Ascending aorta (tissue), 2 donors: ENCODE results near the gene LBHD1. TPM values are rescaled to one million over a fixed set of nuclear protein-coding genes. Genes with fewer than 3 reads are reported as not detected.

Experiments used
- DNase-seq, 2 donors: peaks; one replicate each; pipeline ENCODE4 v3.0.0-alpha.2; 2019; ENCODE audit warnings: low spot score in 2 of 2
- H3K27ac ChIP-seq, 2 donors: fragments of 200-600 bp; sonication (generic); one replicate each; pipeline ENCODE4 v1.5.1; 2016 to 2017; ENCODE audit warnings: mild to moderate bottlenecking in 1 of 2
- H3K27me3 ChIP-seq: fragments of 200-600 bp; sonication (generic); one replicate; pipeline ENCODE4 v1.5.1; 2017
- H3K36me3 ChIP-seq, 2 donors: fragments of 200-600 bp; sonication (generic); one replicate each; pipeline ENCODE4 v1.5.1; 2016
- H3K4me1 ChIP-seq, 2 donors: fragments of 200-600 bp; sonication (generic); one replicate each; pipeline ENCODE4 v1.5.1; 2016 to 2017; ENCODE audit warnings: mild to moderate bottlenecking in 1 of 2
- H3K4me3 ChIP-seq, 2 donors: fragments of 200-600 bp; sonication (generic); one replicate each; pipeline ENCODE4 v1.5.1; 2016 to 2017; ENCODE audit warnings: mild to moderate bottlenecking in 1 of 2
- H3K9me3 ChIP-seq, 2 donors: fragments of 200-600 bp; sonication (generic); one replicate each; pipeline ENCODE4 v1.5.1; 2016
- CTCF ChIP-seq, 3 experiments: fragments of 200-600 bp in 2 of 3; fragments of 450-650 bp in 1 of 3; sonication (generic) in 2 of 3; IDR thresholded peaks; one replicate each; pipeline ENCODE4 v1.5.1; 2016 to 2019; ENCODE audit warnings: antibody characterized with exemption in 3 of 3, mild to moderate bottlenecking in 1 of 3, moderate library complexity in 1 of 3
- intact Hi-C: fragments of 100-400 bp; cut with DNase I; formaldehyde crosslinking; loops from one replicate; pipeline ENCODE4 v1.15.1; 2023
- total RNA-seq: library from RNA; depleted of rRNA; stranded (reverse); fragments of >200 nt; gene quantifications from one replicate; pipeline ENCODE4 v1.1.0, GENCODE V29; 2016

The LBHD1 gene
- total RNA-seq, 1 donor from 2014 or later, result not detected

- intact Hi-C loops, result loop anchor here (5.0 kb wide), 1 partner anchor 218 kb away; the partner anchor contains the start of genes STX5 and TEX54
- H3K27me3 ChIP-seq, result no peaks in the 10 kb centered on the region
- no peak overlapping the region for H3K4me3 ChIP-seq
- peaks cover 27 to 38% of the 10 kb centered on the region in 2 donors for H3K36me3 ChIP-seq
- H3K9me3 ChIP-seq, result no peaks in the 10 kb centered on the region
- H3K27ac ChIP-seq, result peak overlapping the region; percentile 98 to 99
- H3K4me1 ChIP-seq, result peaks cover 11 to 27% of the 10 kb centered on the region in 2 donors
- TF ChIP-seq CTCF (IDR thresholded peaks at IDR 0.05), result no peak
- DNase-seq, result no peak
Measured at GRCh38 chr11:62614275-62614674, 57.8 kb downstream of the LBHD1 start.

- Histone ChIP-seq H3K27me3 (no peaks in the 10 kb centered on the region), H3K27ac (peak overlapping the region; percentile 98 to 99), H3K4me1 (peaks cover 11 to 27% of the 10 kb centered on the region in 2 donors), H3K4me3 (peak overlapping the region; percentile 82 to 92), H3K9me3 (no peaks in the 10 kb centered on the region), H3K36me3 (peaks cover 34 to 44% of the 10 kb centered on the region in 2 donors)
- no peak for TF ChIP-seq CTCF (IDR thresholded peaks at IDR 0.05)
- intact Hi-C loops, result loop anchor here (1.0 to 5.0 kb wide), 4 partner anchors 8 to 219 kb away; partner anchors contain the start of genes B3GAT3, C11orf98, CSKMT and INTS5
- DNase-seq, result peak in 1 of 2 donors; percentile 80
Measured at GRCh38 chr11:62613291-62613778, 58.7 kb downstream of the LBHD1 start.

Other genes starting within 250 kb of the LBHD1 start
- 718 TPM for gene AHNAK, start 125.5 kb downstream of the LBHD1 start, total RNA-seq
- gene EEF1G, start 98.4 kb downstream of the LBHD1 start, total RNA-seq, result 1,083 TPM
- gene TUT1, start 80.7 kb downstream of the LBHD1 start, total RNA-seq, result 18.4 TPM
- 79.2 TPM for gene MTA2, start 70.4 kb downstream of the LBHD1 start, total RNA-seq
- gene EML3, start 59.5 kb downstream of the LBHD1 start, total RNA-seq, result 207 TPM
- gene ROM1, start 59.0 kb downstream of the LBHD1 start, total RNA-seq, result not detected
- 61.3 TPM for gene B3GAT3, start 50.3 kb downstream of the LBHD1 start, total RNA-seq
- 326 TPM for gene GANAB, start 25.7 kb downstream of the LBHD1 start, total RNA-seq
- 8.1 TPM for gene INTS5, start 19.0 kb downstream of the LBHD1 start, total RNA-seq
- 49.8 TPM for gene C11orf98, start 7.1 kb downstream of the LBHD1 start, total RNA-seq
- not detected for gene CSKMT, start 7.0 kb downstream of the LBHD1 start, total RNA-seq
- gene UQCC3, start 594 bp downstream of the LBHD1 start, total RNA-seq, result 3.9 TPM
- 60.2 TPM for gene UBXN1, start 6.8 kb upstream of the LBHD1 start, total RNA-seq
- 12.1 TPM for gene LRRN4CL, start 17.3 kb upstream of the LBHD1 start, total RNA-seq
- gene BSCL2, start 35.2 kb upstream of the LBHD1 start, total RNA-seq, result 55.9 TPM
- not detected for gene GNG3, start 35.4 kb upstream of the LBHD1 start, total RNA-seq
- 14.6 TPM for gene HNRNPUL2, start 55.2 kb upstream of the LBHD1 start, total RNA-seq
- 1.4 TPM for gene TTC9C, start 56.2 kb upstream of the LBHD1 start, total RNA-seq
- 2.9 TPM for gene ZBTB3, start 81.9 kb upstream of the LBHD1 start, total RNA-seq
- 110 TPM for gene POLR2G, start 89.3 kb upstream of the LBHD1 start, total RNA-seq
- 51.7 TPM for gene TAF6L, start 99.1 kb upstream of the LBHD1 start, total RNA-seq
- gene TMEM179B, start 115.1 kb upstream of the LBHD1 start, total RNA-seq, result 102 TPM
- 92.5 TPM for gene TMEM223, start 119.7 kb upstream of the LBHD1 start, total RNA-seq
- gene NXF1, start 133.2 kb upstream of the LBHD1 start, total RNA-seq, result 41.8 TPM
- gene STX5, start 159.8 kb upstream of the LBHD1 start, total RNA-seq, result 40.3 TPM
- not detected for gene TEX54, start 160.6 kb upstream of the LBHD1 start, total RNA-seq
- gene WDR74, start 167.3 kb upstream of the LBHD1 start, total RNA-seq, result 28.7 TPM
- 143 TPM for gene SLC3A2, start 208.6 kb upstream of the LBHD1 start, total RNA-seq
- gene CHRM1, start 249.1 kb upstream of the LBHD1 start, total RNA-seq, result not detected